Skin of body (tissue), 3 donors: ENCODE results near the gene TP53TG3C. TPM values are rescaled to one million over a fixed set of nuclear protein-coding genes. Genes with fewer than 3 reads are reported as not detected.
"Not testable (repeated sequence)": the region's sequence is repeated elsewhere in the genome, so short reads cannot be mapped to it uniquely, and the experiment has no call there.

Experiments
- DNase-seq: peaks from one replicate; lab custom pipeline; 2025; lab: John Stamatoyannopoulos, UW
- small RNA-seq: library from RNA; depleted of rRNA; stranded (forward); fragments of <200 nt; gene quantifications from one replicate; pipeline ENCODE3, GENCODE V24; 2014; ENCODE audit warnings: low replicate concordance
- total RNA-seq: library from RNA; depleted of rRNA; stranded (reverse); fragments of >200 nt; gene quantifications from one replicate; pipeline ENCODE4 v1.2.3, GENCODE V29; 2014

The TP53TG3C gene, protein sequence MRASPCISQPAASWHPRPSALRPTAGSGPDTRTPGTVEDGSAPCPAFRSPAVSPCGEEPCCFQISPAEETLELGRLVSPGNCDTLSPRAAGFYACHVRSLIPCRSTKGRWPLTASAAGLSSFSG
- not detected for total RNA-seq

DNA sequence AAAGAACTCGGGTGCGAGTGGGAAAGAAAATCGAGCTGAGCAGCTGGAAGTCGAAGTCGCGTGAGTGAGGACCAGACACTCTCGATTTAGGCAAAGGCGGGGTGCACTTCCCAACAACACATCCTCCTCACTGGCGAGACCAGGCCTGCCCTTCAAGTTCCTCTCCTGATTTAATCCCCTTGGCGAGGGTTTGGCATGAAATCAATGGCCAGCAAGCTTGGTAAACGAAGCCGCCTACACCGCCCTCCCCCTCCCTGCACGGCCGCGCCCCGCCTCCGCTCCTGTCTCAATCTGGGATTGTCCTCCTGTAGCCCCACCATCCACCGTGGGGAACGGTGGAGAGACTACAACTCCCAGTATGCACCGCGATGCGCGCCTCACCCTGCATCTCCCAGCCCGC, at the start of gene TP53TG3C:
Gene TP53TG3C, plus strand, starts transcription at position 301 of the 400 bp plus-strand sequence. Its CDS starts 68 bp downstream, at position 369.
- DNase-seq: not testable (repeated sequence)

Small RNAs within 50 kb of the gene (small RNA-seq; reads per million reads assigned to genes)
- not detected for gene AC138869.1

Other genes with a start within 250 kb of the TP53TG3C start
- gene TP53TG3E, start 110.1 kb downstream of the TP53TG3C start, total RNA-seq: not detected
- not detected for gene TP53TG3B, start 166.6 kb downstream of the TP53TG3C start, total RNA-seq